H1 (cell line): ENCODE measurements around the gene CLRN2. TPM values are rescaled to one million over a fixed set of nuclear protein-coding genes. Genes with fewer than 3 reads are reported as not detected.

Experiments
- CTCF ChIA-PET: fragments of 300-600 bp; sonication (Branson Sonifier 250); formaldehyde crosslinking; loops from one replicate; lab custom pipeline; 2021; ENCODE audit not compliant: partially characterized antibody; lab: Charles Lee
- POLR2A ChIA-PET: fragments of 300-600 bp; sonication (Branson Sonifier 250); formaldehyde crosslinking; loops from one replicate; lab custom pipeline; 2021; ENCODE audit warnings: inconsistent platforms; ENCODE audit not compliant: partially characterized antibody; lab: Charles Lee
- DNase-seq, 2 experiments: peaks; one replicate each; pipeline versions ENCODE4 v3.0.0 to v3.0.0-alpha.2; 2010 to 2022; ENCODE audit warnings: low spot score in 2 of 2, low read depth in 1 of 2, mixed read lengths in 1 of 2
- FAIRE-seq: peaks from 2 replicates; lab custom pipeline; 2011; peaks lifted over from hg19 to GRCh38; lab: Jason Lieb, UNC
- H2AFZ ChIP-seq: 2 replicates; pipeline ENCODE4 v1.8.1; 2012; ENCODE audit warnings: low read length, inconsistent platforms
- H2AK5ac ChIP-seq: 2 replicates; pipeline ENCODE4 v1.6.1; 2013; ENCODE audit warnings: low read depth, low read length
- H2BK120ac ChIP-seq: replicated peaks from 2 replicates; pipeline ENCODE3; 2013; ENCODE audit warnings: low read depth, low read length, inconsistent platforms
- H2BK12ac ChIP-seq: 2 replicates; pipeline ENCODE4 v1.6.1; 2013; ENCODE audit warnings: low read depth, low read length
- H2BK15ac ChIP-seq: 2 replicates; pipeline ENCODE4 v1.6.1; 2013; ENCODE audit warnings: low read length
- H2BK20ac ChIP-seq: 2 replicates; pipeline ENCODE4 v1.6.1; 2013; ENCODE audit warnings: low read length
- H2BK5ac ChIP-seq: 2 replicates; pipeline ENCODE4 v1.6.1; 2013; ENCODE audit warnings: low read depth, low read length
- H3K14ac ChIP-seq: 2 replicates; pipeline ENCODE4 v1.6.1; 2013; ENCODE audit warnings: inconsistent platforms; ENCODE audit not compliant: insufficient read length
- H3K18ac ChIP-seq: 2 replicates; pipeline ENCODE4 v1.6.1; 2013; ENCODE audit warnings: low read length; ENCODE audit errors: extremely low read depth
- H3K23ac ChIP-seq: 2 replicates; pipeline ENCODE4 v1.6.1; 2013; ENCODE audit warnings: inconsistent platforms; ENCODE audit not compliant: insufficient read length
- H3K23me2 ChIP-seq: 2 replicates; pipeline ENCODE4 v1.6.1; 2013; ENCODE audit warnings: low read depth, low read length
- H3K27ac ChIP-seq: 2 replicates; pipeline ENCODE4 v1.6.1; 2011; ENCODE audit warnings: low read depth, low read length, inconsistent platforms
- H3K27me3 ChIP-seq, 4 experiments: replicated peaks in 1 of 4; 1 replicate in 1 of 4; 2 replicates in 3 of 4; pipeline versions ENCODE4 v1.6.1 to v1.8.1; 2011 to 2013; ENCODE audit warnings: low read length in 3 of 4, mild to moderate bottlenecking in 3 of 4, inconsistent platforms in 2 of 4, mixed read lengths in 2 of 4, moderate library complexity in 1 of 4; ENCODE audit not compliant: control insufficient read depth in 3 of 4, insufficient read depth in 3 of 4; ENCODE audit errors: extremely low read depth in 1 of 4
- H3K36me3 ChIP-seq, 4 experiments: 2 replicates each; pipeline versions ENCODE4 v1.6.1 to v1.8.1; 2011 to 2013; ENCODE audit warnings: mild to moderate bottlenecking in 4 of 4, low read length in 3 of 4, moderate library complexity in 2 of 4, control low read depth in 1 of 4, inconsistent platforms in 1 of 4; ENCODE audit not compliant: insufficient read depth in 4 of 4, control insufficient read depth in 2 of 4
- H3K4ac ChIP-seq: replicated peaks from 2 replicates; pipeline ENCODE3; 2013; ENCODE audit warnings: low read length, low read depth, mixed read lengths, inconsistent platforms; ENCODE audit not compliant: insufficient read length
- H3K4me1 ChIP-seq, 4 experiments: replicated peaks in 1 of 4; 1 replicate in 1 of 4; 2 replicates in 3 of 4; pipeline versions ENCODE4 v1.6.1 to v1.8.1; 2011 to 2013; ENCODE audit warnings: low read length in 3 of 4, inconsistent platforms in 2 of 4, mixed read lengths in 1 of 4; ENCODE audit not compliant: insufficient read depth in 4 of 4, control insufficient read depth in 3 of 4
- H3K4me2 ChIP-seq, 2 experiments: 2 replicates each; pipeline versions ENCODE4 v1.6.1 to v1.8.1; 2011 to 2013; ENCODE audit warnings: low read depth in 2 of 2, low read length in 2 of 2, control low read depth in 1 of 2, inconsistent platforms in 1 of 2, mild to moderate bottlenecking in 1 of 2; ENCODE audit not compliant: insufficient read depth in 1 of 2
- H3K4me3 ChIP-seq, 4 experiments: fragments of 200-600, 300-600 bp in 1 of 4; sonication (generic), shearing (Covaris generic), sonication (Bioruptor Twin) in 1 of 4; 2 replicates each; pipeline versions ENCODE4 v1.5.1 to v1.8.1; 2011 to 2016; ENCODE audit warnings: low read length in 4 of 4, low read depth in 3 of 4, control low read depth in 2 of 4, inconsistent platforms in 2 of 4, mild to moderate bottlenecking in 2 of 4, mixed read lengths in 1 of 4, moderate library complexity in 1 of 4; ENCODE audit not compliant: insufficient read depth in 2 of 4; ENCODE audit errors: extremely low read depth in 1 of 4
- H3K56ac ChIP-seq: replicated peaks from 2 replicates; pipeline ENCODE3; 2013; ENCODE audit warnings: low read depth, mild to moderate bottlenecking, mixed read lengths, low read length, inconsistent platforms; ENCODE audit not compliant: insufficient read length
- H3K79me1 ChIP-seq: 2 replicates; pipeline ENCODE4 v1.6.1; 2013; ENCODE audit warnings: low read depth, low read length, control low read depth
- H3K79me2 ChIP-seq, 2 experiments: 2 replicates each; pipeline versions ENCODE4 v1.6.1 to v1.8.1; 2012 to 2013; ENCODE audit warnings: low read length in 2 of 2, mild to moderate bottlenecking in 2 of 2, inconsistent platforms in 1 of 2; ENCODE audit not compliant: insufficient read depth in 2 of 2, control insufficient read depth in 1 of 2
- H3K9ac ChIP-seq, 4 experiments: replicated peaks in 1 of 4; 1 replicate in 1 of 4; 2 replicates in 3 of 4; pipeline versions ENCODE4 v1.6.1 to v1.8.1; 2011 to 2013; ENCODE audit warnings: low read depth in 3 of 4, low read length in 3 of 4, control low read depth in 2 of 4, mild to moderate bottlenecking in 2 of 4, moderate library complexity in 2 of 4, inconsistent platforms in 1 of 4; ENCODE audit errors: extremely low read depth in 1 of 4
- H3K9me3 ChIP-seq, 2 experiments: 2 replicates each; pipeline versions ENCODE4 v1.6.1 to v1.8.1; 2012 to 2013; ENCODE audit warnings: mild to moderate bottlenecking in 2 of 2, moderate library complexity in 2 of 2, control low read depth in 1 of 2, inconsistent platforms in 1 of 2, low read depth in 1 of 2, low read length in 1 of 2, mixed read lengths in 1 of 2; ENCODE audit not compliant: insufficient read depth in 2 of 2
- H4K20me1 ChIP-seq, 2 experiments: replicated peaks in 1 of 2; 2 replicates each; pipeline versions ENCODE3 to v1.8.1; 2011 to 2013; ENCODE audit warnings: inconsistent platforms in 2 of 2, low read length in 2 of 2, mild to moderate bottlenecking in 1 of 2; ENCODE audit not compliant: insufficient read depth in 2 of 2, control insufficient read depth in 1 of 2
- H4K5ac ChIP-seq: 2 replicates; pipeline ENCODE4 v1.6.1; 2013; ENCODE audit warnings: low read length, low read depth, mixed read lengths, inconsistent platforms; ENCODE audit not compliant: insufficient read length
- H4K8ac ChIP-seq: 2 replicates; pipeline ENCODE4 v1.8.0; 2013; ENCODE audit warnings: mild to moderate bottlenecking, moderate library complexity, low read length, inconsistent platforms; ENCODE audit not compliant: insufficient read depth; ENCODE audit errors: extremely low read depth
- H4K91ac ChIP-seq: replicated peaks from 2 replicates; pipeline ENCODE3; 2013; ENCODE audit warnings: low read length, mixed read lengths, inconsistent platforms; ENCODE audit not compliant: insufficient read length
- CBX8 ChIP-seq: fragments of 300-800, 300-1000 bp; sonication (generic); IDR thresholded peaks from 2 replicates; pipeline ENCODE4 v1.7.1; 2016; ENCODE audit warnings: low read depth, low read length, borderline replicate concordance
- CTBP2 ChIP-seq: IDR thresholded peaks from 2 replicates; pipeline ENCODE4 v1.7.0; 2011; ENCODE audit warnings: borderline replicate concordance, mild to moderate bottlenecking, moderate library complexity, mixed read lengths, low read length; ENCODE audit not compliant: insufficient read depth, insufficient read length
- EP300 ChIP-seq, 2 experiments: IDR thresholded peaks; 1 replicate in 1 of 2; 2 replicates in 1 of 2; pipeline ENCODE4 v1.6.1; 2011 to 2012; ENCODE audit warnings: low read depth in 2 of 2, low read length in 2 of 2, mild to moderate bottlenecking in 2 of 2, borderline replicate concordance in 1 of 2, inconsistent platforms in 1 of 2, moderate library complexity in 1 of 2
- POLR2A ChIP-seq, 2 experiments: IDR thresholded peaks; 1 replicate in 1 of 2; 2 replicates in 1 of 2; pipeline ENCODE4 v1.6.1; 2011; ENCODE audit warnings: low read depth in 2 of 2, low read length in 2 of 2, mild to moderate bottlenecking in 2 of 2; ENCODE audit errors: control extremely low read depth in 1 of 2
- SIRT6 ChIP-seq: IDR thresholded peaks from one replicate; pipeline ENCODE4 v1.7.1; 2012; ENCODE audit warnings: low read length, inconsistent platforms
- SRF ChIP-seq: IDR thresholded peaks from 2 replicates; pipeline ENCODE4 v1.6.1; 2011; ENCODE audit warnings: mild to moderate bottlenecking, low read depth, low read length, moderate library complexity
- TAF1 ChIP-seq: IDR thresholded peaks from 2 replicates; pipeline ENCODE4 v1.6.1; 2011; ENCODE audit warnings: mild to moderate bottlenecking, low read depth, low read length
- TCF12 ChIP-seq: IDR thresholded peaks from 2 replicates; pipeline ENCODE4 v1.6.1; 2011; ENCODE audit warnings: low read depth, mild to moderate bottlenecking, low read length
- WGBS, 2 experiments: shearing (Covaris generic) in 1 of 2; methylation state at CpG; one replicate each; pipeline versions ENCODE4 v1.1.6 to v1.1.7; 2013 to 2015; ENCODE audit warnings: low lambda C conversion rate in 2 of 2, mixed read lengths in 2 of 2, inconsistent platforms in 1 of 2, low coverage in 1 of 2, missing lambda C conversion rate in 1 of 2; ENCODE audit not compliant: insufficient replicate concordance in 2 of 2, insufficient coverage in 1 of 2, insufficient read length in 1 of 2; ENCODE audit errors: extremely low coverage in 1 of 2, missing lambda C conversion rate in 1 of 2; 5-methylcytosine and 5-hydroxymethylcytosine counted together
- polyA plus RNA-seq, 7 experiments: library from polyadenylated mRNA; depleted of rRNA in 3 of 7; stranded (reverse) in 5 of 7; unstranded in 2 of 7; fragments of >200 nt in 5 of 7; fragments of 200-250 nt in 2 of 7; gene quantifications; 1 replicate in 5 of 7; 2 replicates in 1 of 7; 4 replicates in 1 of 7; pipeline versions ENCODE4 v1.2.1 to v1.2.3, GENCODE V29; 2011 to 2013; ENCODE audit warnings: missing spikeins in 2 of 7, mixed read lengths in 2 of 7
- total RNA-seq: library from RNA; stranded (reverse); fragmentation: NEBNext Ultra II Directional; extraction: Animal tissue kit (Norgen Biotek cat#: 25700); gene quantifications from 2 replicates; pipeline ENCODE4 v1.2.1, GENCODE V29; 2021

Gene CLRN2
- total and polyA plus RNA-seq, 2 of the 8 experiments (the other 6 are each of a cell fraction or from before 2014, with no cell fraction given): not detected

GRCh38 chr4:17477774-17478472 lies 37.0 kb upstream of the CLRN2 start:
- no peak overlapping the region for H3K9ac ChIP-seq
- H3K4me3 ChIP-seq: no peak overlapping the region
- H3K18ac ChIP-seq: no peak overlapping the region
- H3K23ac ChIP-seq: no peak overlapping the region
- no peak overlapping the region for H2BK20ac ChIP-seq
- H2AK5ac ChIP-seq: no peak overlapping the region
- no peaks in the 10 kb centered on the region for H4K20me1 ChIP-seq
- H2BK5ac ChIP-seq: no peak overlapping the region
- H4K5ac ChIP-seq: no peak overlapping the region
- H3K4me1 ChIP-seq: peaks cover 0 to 2% (median 0%) of the 10 kb centered on the region in 4 experiments; a peak in 1 of 7 replicates
- no peak for DNase-seq
- H4K8ac ChIP-seq: no peak overlapping the region
- H3K27me3 ChIP-seq: no peaks in the 10 kb centered on the region
- FAIRE-seq: no peak
- no peaks in the 10 kb centered on the region for H3K79me2 ChIP-seq
- H3K79me1 ChIP-seq: no peaks in the 10 kb centered on the region
- no peaks in the 10 kb centered on the region; the same call in 1 of the 2 replicates for H3K23me2 ChIP-seq
- no peak overlapping the region for H2AFZ ChIP-seq
- H3K4me2 ChIP-seq: no peak overlapping the region
- no peak overlapping the region for H3K56ac ChIP-seq
- peak overlapping the region; percentile 47 for H3K4ac ChIP-seq
- 90% methylated on average over 9 of the region's 9 CpGs; no CpG with 5 or more reads in 1 of the 2 experiments for WGBS, 2 experiments
- no peak overlapping the region for H3K14ac ChIP-seq
- H4K91ac ChIP-seq: no peak overlapping the region
- H2BK15ac ChIP-seq: no peak overlapping the region
- ChIA-PET CTCF (interaction anchor here (1.6 kb wide), 1 partner anchor 15 kb away, joined by 3 read pairs; no protein-coding TSS in a partner anchor), POLR2A (no interaction called here)
- no peaks in the 10 kb centered on the region for H3K9me3 ChIP-seq
- H3K36me3 ChIP-seq: no peaks in the 10 kb centered on the region
- no peak overlapping the region for H2BK12ac ChIP-seq
- no peak overlapping the region for H2BK120ac ChIP-seq
- TF ChIP-seq SRF (no peak), POLR2A (IDR thresholded peaks at IDR 0.05; ENCODE audit: control extremely low read depth in 1 of 2, low read depth in 2 of 2, low read length in 2 of 2) (no peak), TCF12 (no peak), SIRT6 (no peak), CTBP2 (no peak), TAF1 (no peak), EP300 (IDR thresholded peaks at IDR 0.05; ENCODE audit: borderline replicate concordance in 1 of 2, low read depth in 2 of 2, low read length in 2 of 2) (no peak), CBX8 (no peak)
- no peak overlapping the region for H3K27ac ChIP-seq
